ENCODE results near the gene SLC12A7. TPM values are rescaled to one million over a fixed set of nuclear protein-coding genes. Genes with fewer than 3 reads are reported as not detected.
A peak's percentile ranks its signal among the peaks of the same experiment; 100 is the strongest.

SLC12A7 gene
- total and polyA plus RNA-seq, 9 of the 15 experiments (the other 6 are each of a cell fraction or from before 2014, with no cell fraction given) = 0.01 to 3.1 (median 0.56) TPM

GRCh38 chr5:1075931-1076330 is 35.9 kb downstream of the SLC12A7 start (continued):
- TF ChIP-seq ZNF639 (CRISPR knock-in tag; conservative IDR thresholded peaks at IDR 0.05 in 1 of 2, IDR thresholded peaks at IDR 0.05 in 1 of 2) (no peak), POLR2B (IDR thresholded peaks at IDR 0.05; ENCODE audit: low read depth, partially characterized antibody) (no peak), KDM5B (IDR thresholded peaks at IDR 0.05; ENCODE audit: insufficient replicate concordance, low read depth, low read length) (no peak), NONO (IDR thresholded peaks at IDR 0.05; ENCODE audit: low read depth in 2 of 2, low read length in 1 of 2) (no peak), ZBTB9 (CRISPR knock-in tag; IDR thresholded peaks at IDR 0.05) (no peak)

- Histone ChIP-seq H3K4me3 (no peak overlapping the region), H3K4me2 (ENCODE audit: insufficient read depth, low read length) (no peak overlapping the region), H4K20me1 (replicated peaks; ENCODE audit: control insufficient read depth, insufficient read depth, low read length) (peaks cover 6% of the 10 kb centered on the region), H3K9me1 (ENCODE audit: control insufficient read depth, insufficient read depth, low read length) (no peaks in the 10 kb centered on the region), H3K27me3 (ENCODE audit: control insufficient read depth in 2 of 2, insufficient read depth in 2 of 2, low read length in 2 of 2) (peaks cover 0 to 37% of the 10 kb centered on the region in 2 experiments; a peak in 2 of 5 replicates), H3K36me3 (ENCODE audit: control insufficient read depth, insufficient read depth, low read length) (no peaks in the 10 kb centered on the region), H2AFZ (ENCODE audit: low read depth, low read length) (no peak overlapping the region), H3K9me3 (replicated peaks; ENCODE audit: control insufficient read depth, insufficient read depth, low read depth, low read length) (no peaks in the 10 kb centered on the region), H3K9ac (ENCODE audit: insufficient read depth in 1 of 2, low read depth in 2 of 2, low read length in 2 of 2) (no peak overlapping the region), H3K79me2 (ENCODE audit: control insufficient read depth, insufficient read depth, low read length) (no peaks in the 10 kb centered on the region), H3K4me1 (replicated peaks in 1 of 2; ENCODE audit: control insufficient read depth in 2 of 2, insufficient read depth in 2 of 2, low read length in 2 of 2) (peaks cover 0 to 47% of the 10 kb centered on the region in 2 experiments; a peak in 2 of 5 replicates), H3K27ac (ENCODE audit: extremely low read depth, low read depth, low read length) (no peak overlapping the region)
- in situ Hi-C loops (cut with MboI) (no loop called here), intact Hi-C loops (cut with micrococcal nuclease) (no loop called here)
- no TSS peak for BruUV-seq (replicated peaks)
- ChIA-PET CTCF (ENCODE audit: low intra/inter-chr PET ratio) (no interaction called here), POLR2A (interaction anchor here (0.6 kb wide), 1 partner anchor 42 kb away, joined by 4 read pairs; no protein-coding TSS in a partner anchor)
- ATAC-seq (no peak; the same call in 2 of the 3 replicates), DNase-seq (ENCODE audit: extremely low read depth in 1 of 4, low spot score in 3 of 4) (no peak), FAIRE-seq (no peak)
- WGBS (ENCODE audit: insufficient coverage, low coverage, missing lambda C conversion rate) = 11% methylated on average over 10 of the region's 10 CpGs
- no peak for TF ChIP-seq CEBPB (tag; IDR thresholded peaks at IDR 0.05)
- peak; percentile 52 for TF ChIP-seq RBM39 (optimal IDR thresholded peaks at IDR 0.05; ENCODE audit: low read depth, low read length)
- TF ChIP-seq PKNOX1 (IDR thresholded peaks at IDR 0.05) = peak; percentile 32; the same call in 1 of the 2 replicates
Observed at GRCh38 chr5:1075555-1075881, 36.3 kb downstream of the SLC12A7 start.

All from K562 (cell line).